ENCODE results near the gene MRPL36.

DNA sequence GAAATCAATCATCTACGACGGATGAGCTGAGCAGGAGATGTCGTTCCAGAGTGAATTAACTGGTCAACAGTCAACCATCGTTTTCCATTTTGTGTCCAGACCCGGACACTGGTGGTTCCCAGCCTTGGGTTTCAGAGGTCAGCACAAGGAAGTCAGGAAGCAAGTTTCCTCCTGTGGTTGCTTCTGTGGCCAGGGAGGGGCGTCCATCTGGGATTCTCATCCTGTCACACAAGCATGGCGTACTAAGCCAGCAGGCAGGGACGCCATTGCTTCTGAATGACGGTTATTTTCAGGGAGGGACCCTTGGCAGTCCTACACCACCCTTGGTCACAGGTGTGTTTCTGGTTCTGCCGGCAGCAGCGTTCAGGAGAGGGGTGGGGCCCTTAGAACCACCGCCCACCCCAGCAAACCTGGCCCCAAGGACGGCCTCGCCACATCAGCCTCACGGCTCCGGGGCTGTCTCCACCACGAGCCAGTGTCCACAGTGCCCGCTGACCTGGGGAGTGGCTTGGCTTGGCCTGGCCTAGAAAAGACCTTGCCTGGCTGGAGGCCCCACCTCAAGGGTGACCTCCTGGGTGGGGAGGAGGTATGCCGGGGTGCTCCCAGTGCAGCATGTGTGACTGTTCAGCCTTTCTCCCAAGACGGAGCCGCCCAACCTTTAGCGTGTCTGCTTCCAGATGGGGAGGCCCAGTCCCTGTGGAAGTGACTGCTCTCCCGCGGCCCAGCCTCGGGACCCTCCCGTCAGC, 26.8 kb upstream of the MRPL36 start:
- no peak for TF ChIP-seq EP300 (IDR thresholded peaks at IDR 0.05)
- TF ChIP-seq, protein P1, sequence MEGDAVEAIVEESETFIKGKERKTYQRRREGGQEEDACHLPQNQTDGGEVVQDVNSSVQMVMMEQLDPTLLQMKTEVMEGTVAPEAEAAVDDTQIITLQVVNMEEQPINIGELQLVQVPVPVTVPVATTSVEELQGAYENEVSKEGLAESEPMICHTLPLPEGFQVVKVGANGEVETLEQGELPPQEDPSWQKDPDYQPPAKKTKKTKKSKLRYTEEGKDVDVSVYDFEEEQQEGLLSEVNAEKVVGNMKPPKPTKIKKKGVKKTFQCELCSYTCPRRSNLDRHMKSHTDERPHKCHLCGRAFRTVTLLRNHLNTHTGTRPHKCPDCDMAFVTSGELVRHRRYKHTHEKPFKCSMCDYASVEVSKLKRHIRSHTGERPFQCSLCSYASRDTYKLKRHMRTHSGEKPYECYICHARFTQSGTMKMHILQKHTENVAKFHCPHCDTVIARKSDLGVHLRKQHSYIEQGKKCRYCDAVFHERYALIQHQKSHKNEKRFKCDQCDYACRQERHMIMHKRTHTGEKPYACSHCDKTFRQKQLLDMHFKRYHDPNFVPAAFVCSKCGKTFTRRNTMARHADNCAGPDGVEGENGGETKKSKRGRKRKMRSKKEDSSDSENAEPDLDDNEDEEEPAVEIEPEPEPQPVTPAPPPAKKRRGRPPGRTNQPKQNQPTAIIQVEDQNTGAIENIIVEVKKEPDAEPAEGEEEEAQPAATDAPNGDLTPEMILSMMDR (IDR thresholded peaks at IDR 0.05), result no peak
- no peak for TF ChIP-seq POLR2A (IDR thresholded peaks at IDR 0.05; ENCODE audit: low read depth)
- no peak for TF ChIP-seq POLR2AphosphoS5 (IDR thresholded peaks at IDR 0.05)

All from esophagus muscularis mucosa (tissue), 4 donors.